NK-92 (cell line): ENCODE measurements around the gene BCL2A1.
"Not testable (repeated sequence)": the region's sequence is repeated elsewhere in the genome, so short reads cannot be mapped to it uniquely, and the experiment has no call there.

Source experiments
- DNase-seq: peaks from one replicate; lab custom pipeline; 2025; ENCODE audit not compliant: unreplicated experiment; lab: John Stamatoyannopoulos, UW

The BCL2A1 gene

DNA sequence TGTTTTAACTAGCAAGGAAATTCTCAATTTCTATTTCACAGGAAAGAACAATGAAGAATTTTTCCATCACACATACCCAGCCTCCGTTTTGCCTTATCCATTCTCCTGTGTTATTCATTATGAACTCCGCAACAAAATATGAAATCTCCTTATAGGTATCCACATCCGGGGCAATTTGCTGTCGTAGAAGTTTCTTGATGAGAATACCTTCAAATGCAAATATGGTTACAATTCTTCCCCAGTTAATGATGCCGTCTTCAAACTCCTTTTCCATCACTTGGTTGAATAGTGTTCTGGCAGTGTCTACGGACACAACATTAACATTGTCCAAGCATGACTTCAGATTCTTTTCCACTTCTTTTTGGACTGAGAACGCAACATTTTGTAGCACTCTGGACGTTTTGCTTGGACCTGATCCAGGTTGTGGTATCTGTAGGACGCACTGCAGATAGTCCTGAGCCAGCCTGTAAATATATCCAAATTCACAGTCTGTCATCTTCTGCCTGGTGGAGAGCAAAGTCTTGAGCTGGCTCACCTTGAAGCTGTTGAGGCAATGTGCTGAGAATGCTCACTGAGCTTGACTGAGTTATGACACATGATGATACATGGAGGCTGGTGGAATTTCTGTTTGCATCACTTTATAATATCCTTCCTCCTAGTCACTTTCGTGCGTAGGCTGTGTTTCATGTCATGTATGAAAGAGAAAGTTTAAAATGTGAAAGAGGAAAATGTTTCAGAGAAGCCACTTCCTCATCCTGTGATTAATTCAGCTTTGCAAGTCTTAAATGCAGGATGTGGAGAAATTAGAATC is at the start of gene BCL2A1:
Gene BCL2A1, minus strand, starts transcription at position 573 of the 811 bp plus-strand sequence. Its CDS starts 77 bp downstream, at position 496.
- no peak for DNase-seq

DNA sequence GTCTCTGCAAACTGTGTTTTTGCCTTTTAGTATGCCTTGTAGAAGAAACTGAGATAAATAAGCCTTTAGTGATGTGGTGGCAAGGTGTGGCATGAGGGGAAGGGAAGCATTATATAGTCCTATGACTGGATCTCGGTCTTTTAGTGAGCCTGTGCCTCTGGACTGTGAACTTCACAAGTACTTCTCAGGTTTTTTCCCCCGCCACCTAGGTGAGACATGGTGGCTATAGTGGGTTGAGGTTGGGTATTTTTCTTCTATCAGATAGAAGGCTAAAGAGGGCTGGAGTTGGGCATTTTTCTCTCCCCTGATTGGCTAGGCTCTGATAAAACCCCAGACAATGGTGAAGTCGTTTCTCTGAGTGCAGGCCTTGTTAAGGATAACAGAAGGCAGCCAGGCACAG is 49.7 kb upstream of the BCL2A1 start:
- DNase-seq = no peak

DNA sequence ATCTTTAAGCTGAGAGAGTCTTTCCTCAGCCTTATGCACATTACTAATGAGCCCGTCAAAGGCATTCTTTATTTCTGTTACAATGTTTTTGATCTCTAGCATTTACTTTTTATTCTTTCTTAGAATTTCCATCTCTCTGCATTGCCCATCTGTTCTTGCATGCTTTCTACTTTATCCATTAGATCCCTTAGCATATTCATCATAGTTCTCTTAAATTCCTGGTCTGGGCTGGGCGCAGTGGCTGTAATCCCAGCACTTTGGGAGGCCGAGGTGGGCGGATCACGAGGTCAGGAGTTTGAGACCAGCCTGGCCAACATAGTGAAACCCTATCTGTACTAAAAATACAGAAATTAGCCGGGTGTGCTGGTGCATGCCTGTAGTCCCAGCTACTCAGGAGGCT is 49.2 kb upstream of the BCL2A1 start:
- not testable (repeated sequence) for DNase-seq

DNA sequence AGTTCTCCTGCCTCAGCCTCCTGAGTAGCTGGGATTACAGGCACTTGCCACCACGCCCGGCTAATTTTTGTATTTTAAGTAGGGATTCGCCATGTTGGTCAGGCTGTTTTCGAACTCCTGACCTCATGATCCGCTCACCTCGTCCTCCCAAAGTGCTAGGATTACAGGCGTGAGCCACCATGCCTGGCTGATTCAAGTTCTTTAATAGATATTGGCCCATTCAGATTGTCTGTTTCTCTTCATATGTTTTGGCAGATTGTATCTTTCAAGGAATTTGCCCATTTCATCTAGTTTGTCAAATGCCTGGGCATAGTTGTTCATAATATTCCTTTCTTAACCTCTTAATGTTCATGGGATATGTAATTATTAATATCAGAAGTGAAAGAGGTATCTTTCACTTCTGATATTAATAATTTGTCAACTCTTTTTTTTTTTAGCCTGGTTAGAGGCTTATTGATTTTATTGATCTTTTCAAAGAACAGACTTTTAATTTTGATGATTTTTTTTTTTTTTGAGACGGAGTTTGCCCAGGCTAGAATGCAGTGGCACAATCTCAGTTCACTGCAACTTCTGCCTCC is 48.3 kb upstream of the BCL2A1 start:
- DNase-seq = no peak

DNA sequence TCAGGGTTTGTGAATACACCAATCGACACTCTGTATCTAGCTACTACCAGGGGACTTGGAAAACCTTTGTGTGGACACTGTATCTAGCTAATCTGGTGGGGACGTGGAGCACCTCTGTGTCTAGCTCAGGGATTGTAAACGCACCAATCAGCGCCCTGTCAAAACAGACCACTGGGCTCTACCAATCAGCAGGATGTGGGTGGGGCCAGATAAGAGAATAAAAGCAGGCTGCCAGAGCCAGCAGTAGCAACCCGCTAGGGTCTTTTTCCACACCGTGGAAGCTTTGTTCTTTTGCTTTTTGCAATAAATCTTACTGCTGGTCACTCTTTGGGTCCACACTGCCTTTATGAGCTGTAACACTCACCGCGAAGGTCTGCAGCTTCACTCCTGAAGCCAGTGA is 46.1 kb upstream of the BCL2A1 start:
- DNase-seq = not testable (repeated sequence)

DNA sequence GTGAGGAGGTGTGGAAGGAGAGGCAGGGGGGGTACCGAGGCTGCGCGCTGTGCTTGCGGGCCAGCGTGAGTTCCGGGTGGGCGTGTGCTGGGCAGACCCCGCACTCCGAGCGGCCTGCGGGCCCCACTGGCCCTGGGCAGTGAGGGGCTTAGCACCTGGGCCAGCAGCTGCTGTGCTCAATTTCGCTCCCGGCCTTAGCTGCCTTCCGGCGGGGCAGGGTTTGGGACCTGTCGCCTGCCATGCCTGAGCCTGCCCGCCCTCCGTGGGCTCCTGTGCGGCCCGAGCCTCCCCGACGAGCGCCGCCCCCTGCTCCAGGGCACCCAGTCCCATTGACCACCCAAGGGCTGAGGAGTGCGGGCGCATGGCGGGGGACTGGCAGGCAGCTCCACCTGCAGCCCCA is 45.5 kb upstream of the BCL2A1 start:
- not testable (repeated sequence) for DNase-seq

DNA sequence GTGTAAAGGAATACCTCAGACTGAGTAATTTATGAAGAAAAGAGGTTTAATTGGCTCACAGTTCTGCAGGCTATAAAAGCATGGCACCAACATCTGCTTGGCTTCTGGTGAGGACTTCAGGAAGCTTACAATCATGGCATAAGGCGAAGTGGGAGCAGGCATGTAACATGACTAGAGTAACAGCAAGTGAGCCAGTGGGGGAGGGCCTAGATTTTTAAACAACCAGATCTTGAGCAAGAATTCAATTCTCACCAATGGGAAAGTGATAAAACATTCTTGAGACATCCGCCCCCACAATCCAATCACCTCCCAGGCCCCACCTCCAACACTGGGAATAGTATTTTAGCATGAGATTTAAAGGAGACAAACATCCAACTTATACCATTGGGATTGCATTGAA is 44.2 kb upstream of the BCL2A1 start:
- DNase-seq = no peak

DNA sequence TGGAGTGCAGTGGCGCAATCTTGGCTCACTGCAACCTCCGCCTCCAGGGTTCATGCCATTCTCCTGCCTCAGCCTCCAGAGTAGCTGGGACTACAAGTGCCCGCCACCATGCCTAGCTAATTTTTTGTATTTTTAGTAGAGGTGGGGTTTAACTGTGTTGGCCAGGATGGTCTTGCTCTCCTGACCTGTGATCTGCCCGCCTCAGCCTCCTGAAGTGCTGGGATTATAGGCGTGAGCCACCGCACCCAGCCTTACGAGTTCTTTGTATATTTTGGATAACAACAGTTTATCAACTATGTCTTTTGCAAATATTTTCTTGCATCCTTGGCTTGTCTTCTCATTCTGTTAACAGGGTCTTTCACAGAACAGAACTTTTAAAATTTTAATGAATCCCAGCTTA is 43.2 kb upstream of the BCL2A1 start:
- DNase-seq = not testable (repeated sequence)

DNA sequence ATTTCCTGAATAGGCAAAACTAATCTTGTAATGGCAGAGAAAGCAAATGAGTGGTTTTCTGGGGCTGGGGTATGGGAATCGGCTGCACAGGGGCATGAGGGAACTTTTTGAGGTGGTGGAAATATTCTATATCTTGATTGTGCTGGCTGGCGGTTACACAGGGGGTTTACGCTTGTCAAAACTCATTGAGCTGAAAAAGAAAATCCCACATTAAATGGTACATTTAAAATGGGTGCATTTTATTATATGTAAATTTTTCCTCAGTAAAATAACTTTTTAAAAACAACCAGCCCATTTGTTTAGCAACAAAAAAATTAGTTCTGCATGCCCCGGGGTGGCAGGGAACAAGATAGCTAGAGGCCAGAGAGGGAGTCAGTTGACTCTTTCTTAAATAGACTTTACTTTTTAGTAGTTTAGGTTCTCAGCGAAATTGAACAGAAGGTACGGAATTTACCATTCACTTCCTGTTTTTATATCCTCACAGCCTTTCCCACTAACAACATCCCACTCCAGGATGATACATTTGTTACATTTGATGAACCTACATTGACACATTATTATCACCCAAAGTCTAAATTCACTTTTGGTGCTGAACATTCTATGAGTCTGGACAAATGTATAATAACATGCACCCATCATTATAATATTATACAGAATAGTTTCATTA is 41.2 kb upstream of the BCL2A1 start:
- no peak for DNase-seq

DNA sequence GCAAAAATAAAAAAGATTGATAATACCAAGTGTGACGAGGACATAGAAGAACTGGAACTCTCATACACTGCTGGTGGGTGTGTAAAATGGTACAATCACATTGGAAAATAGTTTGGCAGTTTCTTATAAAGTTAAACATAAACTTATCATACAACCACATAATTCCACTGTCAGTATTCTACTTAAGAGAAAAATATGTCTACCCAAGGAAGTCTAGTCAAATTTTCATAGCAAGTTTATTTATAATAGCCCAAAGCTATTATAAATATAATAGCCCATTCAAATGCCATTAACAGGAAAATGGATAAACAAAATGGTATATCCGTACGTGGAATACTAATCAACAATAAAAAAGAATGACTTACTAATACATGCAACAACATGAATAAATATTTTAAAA is 40.6 kb upstream of the BCL2A1 start:
- DNase-seq = no peak

DNA sequence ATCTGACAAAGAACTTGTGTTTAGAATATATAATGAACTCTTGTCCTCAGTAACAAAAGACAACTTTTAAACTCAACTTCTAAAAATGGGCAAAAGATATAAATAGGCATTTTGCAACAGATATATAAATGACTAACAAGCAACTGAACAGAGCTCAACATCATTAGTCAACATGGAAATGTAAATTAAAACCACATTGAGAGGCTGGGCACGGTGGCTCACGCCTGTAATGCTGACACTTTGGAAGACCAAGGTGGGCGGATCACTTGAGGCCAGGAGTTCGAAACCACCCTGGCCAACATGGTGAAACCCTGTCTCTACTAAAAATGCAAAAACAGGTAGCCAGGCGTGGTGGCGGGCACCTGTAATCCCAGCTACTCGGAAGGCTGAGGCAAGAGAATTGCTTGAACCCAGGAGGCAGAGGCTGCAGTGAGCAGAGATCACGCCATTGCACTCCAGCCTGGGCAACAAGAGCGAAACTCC is 40.1 kb upstream of the BCL2A1 start:
- DNase-seq = not testable (repeated sequence)

DNA sequence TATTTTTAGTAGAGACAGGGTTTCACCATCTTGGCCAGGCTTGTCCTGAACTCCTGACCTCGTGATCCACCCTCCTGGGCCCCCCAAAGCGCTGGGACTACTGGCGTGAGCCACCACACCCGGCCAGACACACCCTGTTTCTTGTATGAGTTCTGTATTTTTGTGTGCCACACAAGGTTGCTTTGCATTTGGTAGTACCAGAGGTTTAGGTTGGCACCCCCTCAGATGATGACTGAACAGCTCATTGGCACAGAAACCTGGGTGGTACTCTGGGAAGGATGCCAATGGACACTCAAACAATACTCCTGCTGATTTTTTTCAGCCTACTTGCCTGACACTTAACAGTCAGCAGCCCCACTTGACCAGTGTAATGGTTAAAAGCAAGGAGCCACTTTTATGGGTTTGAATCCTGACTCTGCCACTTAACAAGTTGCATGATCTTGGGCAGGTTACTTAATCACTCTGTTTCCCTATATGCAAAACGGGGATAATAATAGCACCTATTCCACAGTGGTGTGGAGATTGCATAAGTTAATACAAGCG is 39.2 kb upstream of the BCL2A1 start:
- DNase-seq = no peak

DNA sequence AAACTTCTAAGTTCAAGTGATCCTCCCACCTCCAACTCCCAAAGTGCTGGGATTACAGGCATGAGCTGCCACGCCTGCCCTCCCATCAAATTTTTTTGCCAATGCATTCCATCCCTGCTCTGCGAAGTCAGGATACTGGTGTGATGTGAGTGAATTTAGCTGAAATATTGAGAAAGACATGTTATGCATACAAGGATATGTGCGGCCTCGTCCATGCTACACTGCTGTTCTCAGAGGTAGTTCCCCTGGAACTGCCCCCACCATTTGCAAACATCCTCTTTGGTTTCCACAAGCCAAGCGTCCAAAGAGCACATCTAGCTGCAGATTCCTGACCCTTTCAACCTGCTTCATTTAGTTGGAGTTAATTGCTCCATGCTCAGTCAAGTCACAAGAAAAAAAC is 36.5 kb upstream of the BCL2A1 start:
- no peak for DNase-seq

DNA sequence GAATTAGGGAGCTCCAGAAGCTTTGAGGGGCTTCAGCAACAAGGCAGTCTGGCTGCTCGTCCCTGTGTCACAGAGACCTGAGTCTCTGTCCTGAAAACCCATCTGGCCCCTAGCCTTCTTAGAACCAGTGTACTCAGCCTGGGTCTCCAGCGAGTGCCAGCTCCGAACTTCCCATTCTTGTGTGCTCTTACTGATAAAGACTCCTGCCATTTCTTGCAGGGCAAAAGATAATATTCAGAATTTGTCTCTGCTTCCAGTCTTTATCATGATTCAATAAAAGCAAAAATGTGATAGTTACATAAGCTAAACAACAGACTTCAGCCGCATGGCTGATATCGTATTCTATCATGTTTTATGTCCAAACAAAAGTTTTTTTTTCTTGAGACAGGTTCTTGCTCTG is 36.0 kb upstream of the BCL2A1 start:
- no peak for DNase-seq

DNA sequence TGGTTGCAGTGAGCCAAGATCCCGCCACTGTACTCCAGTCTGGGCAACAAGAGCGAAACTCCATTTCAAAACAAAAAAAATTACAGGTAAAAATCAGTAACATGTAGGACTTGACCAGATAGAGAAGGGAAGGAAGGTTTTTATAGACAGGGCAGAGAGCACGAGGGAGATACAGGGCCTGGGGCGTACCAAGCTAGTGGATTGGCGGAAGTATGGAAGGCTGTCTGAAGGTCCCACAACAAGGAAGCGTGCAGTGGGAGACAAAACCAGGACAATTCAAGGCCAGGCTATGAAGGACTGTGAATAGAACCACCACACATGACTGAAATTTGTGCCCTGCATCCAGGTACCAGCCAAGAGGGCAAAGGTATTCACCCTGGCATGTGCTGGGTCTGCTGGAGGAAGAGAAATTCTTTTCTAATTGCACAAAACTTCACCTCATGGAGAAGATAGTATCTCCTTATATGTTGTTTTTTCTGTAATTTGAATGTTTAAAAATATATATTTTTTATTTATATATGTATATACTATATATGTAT is 33.0 kb upstream of the BCL2A1 start:
- DNase-seq = no peak

DNA sequence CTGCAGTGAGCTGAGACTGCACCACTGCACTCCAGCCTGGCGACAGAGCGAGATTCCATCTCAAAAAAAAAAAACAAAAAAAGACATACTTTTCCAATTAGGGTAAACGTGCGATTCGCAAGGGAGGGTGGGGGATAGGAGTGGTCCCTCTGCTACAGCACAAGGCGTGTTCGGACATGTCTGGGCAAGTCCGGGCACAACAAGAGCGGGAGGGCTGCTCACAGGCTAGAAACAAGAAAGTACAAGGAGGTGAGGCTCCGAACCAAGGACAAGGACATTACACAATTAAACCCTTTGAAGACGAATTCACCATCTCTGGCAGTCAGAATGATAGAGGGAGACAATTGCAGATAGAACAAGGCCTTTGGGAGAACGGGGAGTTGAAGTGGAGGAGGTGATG is 32.2 kb upstream of the BCL2A1 start:
- DNase-seq = no peak

DNA sequence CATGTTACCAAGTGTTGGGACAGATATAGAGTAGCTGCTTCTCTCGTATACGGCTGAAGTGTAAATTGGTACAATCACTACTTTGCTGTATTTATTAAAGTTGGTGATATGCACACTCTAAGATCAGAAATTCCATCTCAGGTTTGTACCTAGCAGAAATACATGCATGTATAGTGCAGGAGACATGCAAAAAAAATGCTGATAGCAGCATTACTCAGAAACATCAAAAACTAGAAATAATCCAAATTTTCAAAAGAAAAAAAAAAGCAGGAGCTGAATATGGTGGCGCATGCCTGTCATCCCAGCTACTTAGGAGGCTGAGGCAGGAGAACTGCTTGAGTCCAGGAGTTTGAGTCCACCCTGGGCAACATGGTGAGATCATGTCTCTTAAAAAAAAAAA is 31.3 kb upstream of the BCL2A1 start:
- no peak for DNase-seq

DNA sequence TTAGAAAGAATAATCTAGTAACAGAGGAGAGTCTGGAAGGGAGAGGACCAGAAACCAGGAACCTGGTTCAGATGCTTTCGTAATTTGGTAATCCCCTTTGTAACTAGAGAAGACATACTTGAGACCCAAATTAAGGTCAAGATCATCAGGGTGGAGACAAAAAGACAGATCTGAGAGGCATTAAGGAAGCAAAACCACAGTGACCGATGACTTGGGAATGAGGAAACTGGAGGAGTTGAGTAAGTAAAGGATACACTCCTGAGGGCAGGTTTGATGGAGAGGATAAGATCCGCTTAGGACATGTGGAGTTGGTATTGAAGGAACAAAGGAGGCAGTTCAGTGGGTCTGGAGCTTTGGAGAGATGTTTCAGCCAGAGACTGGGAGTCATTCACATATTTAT is 23.6 kb upstream of the BCL2A1 start:
- no peak for DNase-seq

DNA sequence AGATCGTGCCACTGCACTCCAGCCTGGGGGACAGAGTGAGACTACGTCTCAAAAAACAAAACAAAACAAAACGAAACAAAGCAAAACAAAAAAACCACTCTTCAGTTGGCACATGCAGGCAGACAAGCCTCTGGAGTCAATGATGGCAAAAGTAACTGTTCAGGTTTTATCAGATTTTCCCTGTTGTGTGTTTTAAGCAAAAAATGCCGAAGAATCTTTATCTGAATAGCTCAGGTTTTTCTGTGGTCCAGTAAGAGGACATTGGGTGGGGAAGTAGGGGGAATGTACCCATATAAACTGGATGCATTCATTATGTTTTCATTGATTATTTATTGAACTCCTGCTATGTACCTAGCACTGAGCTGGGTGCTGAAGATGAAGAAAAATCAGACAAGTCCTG is 20.8 kb upstream of the BCL2A1 start:
- no peak for DNase-seq

DNA sequence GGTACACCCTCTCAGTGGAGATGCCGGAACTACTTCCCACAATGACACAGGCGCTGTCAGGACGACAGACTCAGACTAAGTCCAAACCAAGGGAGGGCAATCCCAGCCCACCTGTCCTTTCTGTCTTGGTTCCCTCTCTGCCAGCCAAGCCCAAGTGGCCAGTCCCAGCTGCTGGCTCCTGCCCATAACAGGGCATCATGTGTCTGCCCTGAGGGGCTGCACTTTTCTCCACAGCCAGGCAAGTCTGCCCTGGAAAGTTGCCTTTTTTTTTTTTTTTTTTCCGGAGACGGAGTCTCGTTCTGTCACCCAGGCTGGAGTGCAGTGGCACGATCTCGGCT is 20.0 kb upstream of the BCL2A1 start:
- DNase-seq = no peak

DNA sequence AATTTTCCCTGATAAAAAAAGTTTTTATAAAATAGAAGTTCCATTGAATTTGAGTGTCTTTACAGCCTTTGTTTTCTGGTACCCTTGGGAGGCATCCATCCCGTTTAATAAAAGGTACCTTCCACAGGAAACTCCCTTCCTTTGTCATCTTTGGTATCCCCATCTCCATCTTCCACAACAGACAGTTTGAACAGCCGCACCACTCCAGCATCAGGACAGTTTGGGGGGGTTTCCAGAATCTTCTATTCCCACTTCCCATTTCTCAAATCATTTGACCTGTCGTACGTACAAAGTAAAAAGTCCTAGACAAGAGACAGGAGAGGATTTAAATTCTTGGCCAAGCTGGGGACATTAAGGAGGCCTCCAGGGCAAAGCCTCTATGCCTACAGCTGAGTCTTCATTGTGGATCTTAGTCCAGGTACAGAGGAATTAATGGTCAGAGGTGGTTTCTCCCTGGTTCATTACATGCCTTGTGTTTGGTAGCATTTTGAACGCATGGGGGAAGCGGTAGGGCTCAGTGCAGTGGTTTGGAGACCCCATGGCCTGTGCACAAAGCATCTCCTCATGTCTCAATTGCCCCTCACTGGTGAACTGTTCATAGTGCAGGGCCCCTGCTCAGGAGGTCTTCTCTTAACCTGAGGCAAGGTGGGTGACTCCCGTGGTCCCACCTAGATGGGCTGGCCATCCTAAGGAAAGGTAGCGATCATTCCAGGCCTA is 19.4 kb upstream of the BCL2A1 start:
- no peak for DNase-seq
